Posterior vena cava (tissue), 2 donors: ENCODE measurements around the gene CLIC2. TPM values are rescaled to one million over a fixed set of nuclear protein-coding genes. Genes with fewer than 3 reads are reported as not detected.
"Not testable (repeated sequence)": the region's sequence is repeated elsewhere in the genome, so short reads cannot be mapped to it uniquely, and the experiment has no call there.

Experiments
- DNase-seq: peaks from one replicate; pipeline ENCODE4 v3.0.0-alpha.2; 2020; ENCODE audit warnings: low spot score
- intact Hi-C, 2 donors: fragments of 100-400 bp; cut with DNase I; formaldehyde crosslinking; loops; one replicate each; pipeline versions ENCODE4 v1.14.1 to v1.14.2; 2022 to 2023
- long read RNA-seq, 2 donors: library from polyadenylated mRNA; unstranded; transcript quantifications; one replicate each; pipeline ENCODE4 v2.0.0, GENCODE V29; 2020 to 2021
- total RNA-seq, 2 donors: library from RNA; stranded (reverse); fragmentation: NEBNext Ultra II Directional; extraction: Animal tissue kit (Norgen Biotek cat#: 25700); gene quantifications; one replicate each; pipeline ENCODE4 v1.2.1, GENCODE V29; 2021
- donor health status: DM: yes; HTN: yes; CAD: no.
- donor health status: DM: yes; HTN: yes; CAD: no.

Gene CLIC2
- 10 to 100 TPM; 16.2 to 25.3 TPM for total RNA-seq
- long read RNA-seq, donor 1, partial matches to known transcripts: 2 of 5 reads
- long read RNA-seq, donor 1, other reads (novel, unspliced or antisense): 1 of 5 reads
- long read RNA-seq, donor 2, transcript CLIC2-202 (6 exons, 2,655 nt): major isoform, 12 of 16 reads
- long read RNA-seq, donor 2, partial matches to known transcripts: 1 of 16 reads
- long read RNA-seq, donor 2, other reads (novel, unspliced or antisense): 3 of 16 reads

DNA sequence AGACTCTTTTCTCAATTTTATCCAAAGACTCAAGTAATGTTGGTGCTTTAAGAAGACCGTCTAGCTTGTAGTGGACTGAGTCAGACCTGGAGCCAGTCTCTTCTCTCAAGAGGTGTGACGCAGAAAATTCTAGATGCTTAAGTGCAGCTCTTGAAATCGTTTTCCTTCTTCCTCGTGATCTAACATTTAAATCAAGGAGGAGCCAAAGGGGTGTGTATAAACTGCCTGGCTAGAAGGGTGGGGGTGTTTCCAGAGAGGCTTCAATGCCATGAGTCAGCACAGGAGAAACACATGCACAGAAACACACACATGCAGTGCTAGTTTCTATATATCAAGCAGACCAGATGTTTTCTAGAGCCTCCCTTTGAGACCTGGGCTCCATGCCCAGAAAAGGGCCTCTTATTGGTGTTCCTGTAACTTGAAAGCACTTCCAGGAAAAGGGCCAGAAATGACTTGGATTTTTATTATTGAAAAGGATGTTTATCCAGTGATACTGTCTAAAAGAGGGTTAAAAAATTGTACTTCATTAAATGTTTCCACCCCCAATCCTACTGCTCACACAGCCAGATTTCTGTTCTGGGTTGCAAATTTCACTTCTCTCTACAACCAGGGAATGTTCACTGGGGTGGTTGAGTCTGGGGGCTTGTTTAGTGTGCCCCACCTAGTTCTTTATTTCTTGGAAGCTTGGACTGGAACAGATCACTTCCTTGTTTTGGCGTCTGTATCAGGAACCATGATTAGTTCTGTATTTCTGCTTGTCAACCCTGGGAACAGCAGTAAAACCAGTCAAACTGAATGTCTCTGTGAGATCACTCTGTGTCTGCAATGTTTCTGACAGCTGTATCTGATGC is at the start of gene CLIC2:
CLIC2 (minus strand) TSS at position 129 of the 851 bp plus-strand sequence. CDS start 187 bp downstream, outside the sequence.
- no peak for DNase-seq
- intact Hi-C loops: no loop called here

DNA sequence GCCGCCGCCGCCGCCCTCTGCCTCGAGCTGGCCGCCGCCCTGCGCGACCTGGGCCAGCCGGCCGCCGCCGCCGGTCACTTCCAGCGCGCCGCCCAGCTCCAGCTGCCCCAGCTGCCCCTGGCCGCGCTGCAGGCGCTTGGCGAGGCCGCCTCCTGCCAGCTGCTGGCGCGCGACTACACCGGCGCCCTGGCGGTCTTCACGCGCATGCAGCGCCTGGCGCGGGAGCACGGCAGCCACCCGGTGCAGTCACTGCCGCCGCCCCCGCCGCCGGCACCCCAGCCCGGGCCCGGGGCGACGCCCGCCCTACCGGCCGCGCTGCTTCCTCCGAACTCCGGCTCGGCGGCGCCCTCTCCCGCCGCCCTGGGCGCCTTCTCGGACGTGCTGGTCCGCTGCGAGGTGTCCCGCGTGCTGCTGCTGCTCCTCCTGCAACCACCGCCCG is 48.1 kb upstream of the CLIC2 start:
- DNase-seq, intact Hi-C loops: not testable (repeated sequence)

DNA sequence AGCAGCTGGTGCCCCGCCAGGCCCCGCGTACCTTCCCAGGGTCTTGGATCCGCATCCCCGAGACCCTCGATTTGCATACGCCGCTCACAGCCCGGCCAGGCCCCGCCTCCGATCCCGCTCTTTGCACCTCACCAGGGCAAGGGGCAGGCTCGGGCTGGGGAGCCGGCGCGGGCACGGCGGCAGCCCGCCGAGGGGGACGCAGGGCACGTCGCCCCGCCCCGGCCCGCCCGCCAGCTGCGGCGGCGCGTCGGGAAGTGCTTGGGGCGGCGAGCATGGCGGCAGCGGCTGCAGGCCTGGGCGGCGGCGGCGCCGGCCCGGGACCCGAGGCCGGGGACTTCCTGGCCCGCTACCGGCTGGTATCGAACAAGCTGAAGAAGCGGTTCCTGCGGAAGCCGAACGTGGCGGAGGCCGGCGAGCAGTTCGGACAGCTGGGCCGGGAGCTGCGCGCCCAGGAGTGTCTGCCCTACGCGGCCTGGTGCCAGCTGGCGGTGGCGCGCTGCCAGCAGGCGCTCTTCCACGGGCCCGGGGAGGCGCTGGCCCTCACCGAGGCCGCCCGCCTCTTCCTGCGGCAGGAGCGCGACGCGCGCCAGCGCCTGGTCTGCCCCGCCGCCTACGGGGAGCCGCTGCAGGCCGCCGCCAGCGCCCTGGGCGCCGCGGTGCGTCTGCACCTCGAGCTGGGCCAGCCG is 47.6 kb upstream of the CLIC2 start, which contains the start of gene F8A2:
F8A2 (plus strand) TSS at position 253 of the 686 bp plus-strand sequence; CDS start at position 273, 20 bp downstream.
- intact Hi-C loops, DNase-seq: not testable (repeated sequence)

DNA sequence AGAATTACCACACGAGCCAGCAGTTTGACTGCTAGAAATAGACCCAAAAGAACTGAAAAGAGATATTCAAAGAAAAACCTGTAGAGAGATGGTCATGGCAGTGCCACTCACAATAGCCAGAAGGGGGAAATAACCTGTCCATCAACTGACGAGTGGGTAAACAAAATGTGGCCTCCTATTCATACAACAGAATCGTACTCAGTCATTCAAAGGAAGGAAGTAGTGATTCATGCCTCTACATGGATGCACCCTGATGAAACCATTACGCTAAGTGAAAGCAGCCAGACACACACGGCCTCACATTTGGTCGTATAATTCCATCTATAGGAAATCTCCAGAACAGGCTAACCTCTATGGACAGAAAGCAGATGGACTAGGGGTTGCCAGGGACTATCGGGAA is 45.4 kb upstream of the CLIC2 start:
- intact Hi-C loops, DNase-seq: not testable (repeated sequence)

DNA sequence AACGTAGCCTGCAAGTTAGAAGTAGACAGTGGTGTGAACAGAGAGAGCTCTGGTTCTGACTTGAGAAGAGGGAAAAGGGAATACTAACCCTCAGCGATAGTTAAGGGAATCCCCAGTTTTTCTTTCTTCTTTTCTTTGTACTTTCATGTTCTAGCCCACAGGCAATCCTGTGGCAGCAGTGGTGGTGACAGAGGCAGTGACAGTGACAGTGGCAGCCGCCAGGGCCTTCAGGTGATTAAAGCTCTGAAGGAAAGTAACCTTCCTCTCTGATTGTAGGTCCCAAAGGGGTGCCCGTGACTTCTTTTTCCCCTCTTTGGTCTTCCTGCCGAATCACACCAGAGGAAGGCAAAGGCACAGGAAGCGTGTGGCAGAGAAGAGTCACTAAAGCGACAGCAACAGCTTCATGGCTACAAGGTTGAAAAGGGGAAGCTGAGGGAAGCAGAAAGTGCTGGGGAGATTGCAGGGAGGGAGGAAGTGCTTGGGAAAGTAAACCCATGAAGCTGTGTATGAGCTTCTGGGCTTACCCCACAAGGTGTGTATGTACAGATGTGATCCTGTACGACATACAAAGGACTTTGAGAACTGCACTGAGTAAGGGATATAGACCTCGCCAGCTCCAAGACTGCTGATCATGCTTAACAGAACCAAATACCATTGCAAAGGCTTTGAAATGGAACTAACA is 39.5 kb upstream of the CLIC2 start:
- DNase-seq, intact Hi-C loops: not testable (repeated sequence)

DNA sequence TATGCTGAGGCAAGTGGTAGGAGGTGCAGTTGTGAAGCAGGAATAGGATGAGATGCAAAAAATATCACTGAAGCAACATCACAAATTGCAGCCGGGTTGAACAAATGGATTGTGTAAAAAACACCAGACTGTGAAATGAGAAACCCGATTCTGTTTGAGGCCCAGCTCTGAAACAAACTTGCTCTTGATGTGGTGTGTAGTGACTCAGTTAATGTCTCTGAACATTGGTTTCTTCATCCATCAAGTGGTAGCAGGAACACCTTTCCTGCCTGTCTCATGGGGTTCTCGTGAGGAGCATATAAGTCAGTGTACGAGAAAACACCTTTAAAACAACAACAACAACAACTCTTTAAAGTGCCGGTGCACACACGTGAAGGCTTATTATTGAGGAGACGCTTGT is 29.3 kb upstream of the CLIC2 start:
- intact Hi-C loops: not testable (repeated sequence)

DNA sequence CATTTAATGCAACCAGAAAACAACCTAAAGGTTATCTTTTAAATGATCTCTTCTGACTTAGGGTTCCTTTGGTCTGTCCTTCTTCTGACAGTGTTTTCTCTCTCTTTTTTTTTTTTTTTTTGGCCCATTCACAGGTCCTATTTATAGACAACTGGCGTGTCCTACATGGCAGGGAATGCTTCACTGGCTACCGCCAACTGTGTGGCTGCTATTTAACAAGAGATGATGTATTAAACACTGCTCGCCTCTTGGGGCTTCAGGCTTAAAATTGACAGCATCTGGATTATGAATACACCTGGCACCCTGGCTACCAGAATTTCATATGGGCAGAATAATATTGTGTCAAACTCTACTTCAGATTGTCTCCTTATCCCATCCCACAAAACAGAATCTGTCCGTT is 15.0 kb upstream of the CLIC2 start:
- DNase-seq, intact Hi-C loops: not testable (repeated sequence)

More for the DNA sequence above, 29.3 kb upstream of the CLIC2 start:
- not testable (repeated sequence) for DNase-seq

DNA sequence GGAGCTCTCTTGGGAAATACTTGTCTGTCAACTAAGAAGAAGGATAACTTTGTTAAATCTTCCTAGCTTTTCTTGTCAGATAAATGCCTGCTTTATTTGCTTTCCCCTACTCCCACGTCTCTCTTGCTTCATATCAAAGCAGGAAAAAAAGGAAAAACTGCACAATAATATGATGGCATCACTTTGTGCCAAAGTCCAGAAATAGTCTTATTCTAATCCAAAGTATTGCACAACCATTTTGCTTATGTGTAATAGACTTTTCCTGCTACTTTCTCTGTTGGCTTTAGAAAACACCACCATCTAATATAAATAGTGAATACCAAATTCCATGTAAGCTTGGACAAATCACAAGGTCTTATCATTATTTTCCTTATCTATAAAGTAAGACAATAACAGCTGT is 11.3 kb upstream of the CLIC2 start:
- DNase-seq, intact Hi-C loops: not testable (repeated sequence)

DNA sequence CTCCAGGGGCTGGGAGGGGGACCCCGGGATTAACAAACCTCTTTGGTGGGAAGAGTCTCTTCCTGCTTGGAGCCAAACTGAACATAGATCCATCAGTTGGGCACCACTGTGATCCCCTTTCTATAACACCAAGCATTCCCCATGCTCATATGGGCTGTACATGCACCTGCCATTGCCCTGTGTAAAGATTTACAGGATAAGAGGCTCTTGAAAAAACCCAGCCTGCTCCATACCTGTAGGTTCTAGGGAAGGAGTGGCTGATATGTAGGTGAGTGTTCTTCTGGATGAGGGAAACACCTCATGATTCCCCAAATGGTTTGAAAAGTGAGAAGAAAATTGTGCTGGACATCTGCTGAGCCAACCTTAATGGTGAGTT is 911 bp upstream of the CLIC2 start:
- DNase-seq, intact Hi-C loops: not testable (repeated sequence)

DNA sequence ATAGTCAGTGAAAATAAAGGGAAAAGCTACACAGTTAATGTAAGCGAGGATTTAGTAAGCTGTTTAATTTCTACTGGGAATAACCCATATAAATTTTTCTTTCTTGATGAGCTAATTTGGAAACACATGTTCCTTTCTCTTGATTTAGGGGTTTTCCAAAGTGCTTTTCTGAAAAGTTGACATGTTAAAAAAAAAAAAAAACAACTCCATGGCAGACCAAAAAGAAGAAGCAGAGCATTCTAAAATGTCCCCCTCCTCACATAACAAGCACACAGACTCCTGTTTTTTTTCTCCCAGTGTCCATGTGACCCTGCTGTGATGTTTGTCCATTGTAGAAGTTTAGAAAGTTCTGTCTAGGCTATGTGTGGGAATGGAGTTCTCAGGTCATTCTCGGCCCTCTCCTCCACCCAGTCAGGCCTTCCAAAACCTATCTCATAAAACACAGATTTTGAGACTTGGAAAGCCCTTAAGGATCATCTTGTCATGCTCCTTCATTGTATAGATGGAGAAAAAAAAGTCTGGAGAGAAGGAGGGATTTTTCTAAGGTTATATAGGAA is 792 bp downstream of the CLIC2 start:
- intact Hi-C loops: no loop called here
- DNase-seq: no peak

DNA sequence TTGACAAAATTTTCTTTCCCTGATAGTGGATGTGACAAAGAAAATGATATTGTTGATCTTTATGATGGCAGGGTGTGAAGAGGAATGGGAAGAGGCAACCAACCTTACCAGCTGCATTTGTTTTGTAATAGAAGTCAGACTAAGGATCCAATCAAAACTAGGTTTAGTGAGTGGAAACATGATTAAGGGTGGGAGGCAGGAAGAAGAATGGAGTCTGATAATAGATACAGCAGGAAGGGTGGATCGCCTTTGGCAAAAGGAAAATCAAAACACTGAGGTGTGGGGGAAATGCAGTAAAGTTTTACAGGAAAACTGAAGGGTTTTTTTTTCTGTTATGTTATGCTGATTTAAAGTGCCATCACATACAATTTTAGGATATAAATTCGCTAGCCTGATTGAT is 3.4 kb downstream of the CLIC2 start:
- intact Hi-C loops: no loop called here
- no peak for DNase-seq

DNA sequence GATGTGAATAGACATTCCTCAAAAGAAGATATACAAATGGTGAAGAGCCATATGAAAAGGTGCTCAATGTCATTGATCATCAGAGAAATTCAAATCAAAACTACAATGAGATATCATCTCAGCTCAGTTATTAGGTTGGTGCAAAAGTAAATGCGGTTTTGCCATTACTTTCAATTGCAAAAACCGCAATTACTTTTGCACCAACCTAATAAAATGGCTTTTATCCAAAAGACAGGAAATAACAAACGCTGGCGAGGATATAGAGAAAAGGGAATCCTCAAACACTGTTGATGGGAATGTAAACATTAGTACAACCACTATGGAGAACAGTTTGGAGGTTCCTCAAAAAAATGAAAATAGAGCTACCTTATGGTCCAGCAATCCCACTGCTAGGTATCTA is 5.1 kb downstream of the CLIC2 start:
- DNase-seq: no peak
- intact Hi-C loops: no loop called here

DNA sequence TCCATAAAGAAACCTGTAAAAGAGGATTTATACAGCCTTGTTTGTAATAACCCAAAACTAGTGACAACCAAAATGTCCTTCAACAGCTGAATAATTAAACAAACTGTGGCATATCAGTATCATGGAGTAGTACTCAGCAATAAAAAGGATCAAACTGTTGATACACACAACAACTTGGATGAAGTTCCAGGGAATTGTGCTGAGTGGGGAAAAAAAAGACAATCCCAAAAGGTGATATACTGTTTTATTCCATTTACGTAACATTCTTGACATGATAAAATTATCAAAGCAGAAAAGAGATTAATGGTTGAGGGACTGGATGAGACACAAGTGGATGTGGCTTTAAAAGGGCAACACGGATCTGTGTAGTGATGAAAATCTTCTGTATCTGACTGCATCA is 7.8 kb downstream of the CLIC2 start:
- intact Hi-C loops: no loop called here
- no peak for DNase-seq

DNA sequence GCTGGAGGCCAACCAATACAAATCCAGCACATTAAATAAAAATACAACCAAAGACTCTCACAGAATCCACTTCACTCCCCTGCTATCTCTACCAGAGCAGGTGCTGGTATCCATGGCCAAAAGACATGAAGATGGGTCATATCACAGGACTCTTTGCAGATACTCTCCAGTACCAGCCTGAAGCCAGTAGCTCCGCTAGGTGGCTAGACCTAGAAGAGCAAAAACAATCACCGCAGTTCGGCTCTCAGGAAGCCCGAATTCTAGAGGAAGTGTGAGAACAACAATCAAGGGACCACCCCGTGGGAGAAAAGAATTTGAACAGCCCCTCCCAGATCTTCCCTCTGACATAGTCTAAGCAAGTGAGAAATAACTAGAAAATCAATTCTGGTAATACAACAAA is 20.2 kb downstream of the CLIC2 start:
- intact Hi-C loops: no loop called here
- no peak for DNase-seq

DNA sequence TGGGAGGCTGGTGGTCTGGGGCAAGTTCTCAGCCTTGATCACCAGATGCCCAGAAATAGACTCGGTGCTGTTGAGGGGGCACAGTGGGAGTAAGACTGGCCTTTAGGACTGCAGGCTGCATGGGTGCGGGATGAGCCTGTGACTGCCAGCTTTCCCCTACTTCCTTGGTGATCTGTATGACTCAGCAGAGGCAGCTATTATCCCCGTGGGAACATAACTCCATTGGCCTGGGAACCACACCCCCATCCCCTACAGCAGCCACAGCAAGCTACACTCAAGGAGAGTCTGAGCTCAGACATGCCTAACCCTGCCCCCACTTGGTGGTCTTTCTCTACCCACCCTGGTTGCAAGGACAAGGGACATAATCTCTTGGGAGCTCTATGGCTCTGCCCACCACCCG is 20.6 kb downstream of the CLIC2 start:
- intact Hi-C loops: no loop called here
- no peak for DNase-seq

DNA sequence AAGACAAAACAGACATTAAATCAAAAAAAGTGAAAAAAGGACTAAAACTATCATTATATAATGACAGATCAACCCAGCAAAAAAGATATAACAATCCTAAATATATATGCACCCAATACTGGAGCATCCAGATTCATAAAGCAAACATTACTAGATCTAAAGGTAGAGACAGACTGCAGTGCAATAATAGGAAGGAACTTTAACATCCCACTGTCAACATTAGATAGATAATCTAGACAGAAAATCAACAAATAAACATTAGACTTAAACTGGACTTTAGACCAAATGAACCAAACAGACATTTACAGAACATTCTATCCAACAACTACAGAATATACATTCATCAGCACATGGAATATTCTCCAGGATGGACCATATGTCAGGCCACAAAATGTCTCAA is 40.6 kb downstream of the CLIC2 start:
- intact Hi-C loops: no loop called here
- no peak for DNase-seq

DNA sequence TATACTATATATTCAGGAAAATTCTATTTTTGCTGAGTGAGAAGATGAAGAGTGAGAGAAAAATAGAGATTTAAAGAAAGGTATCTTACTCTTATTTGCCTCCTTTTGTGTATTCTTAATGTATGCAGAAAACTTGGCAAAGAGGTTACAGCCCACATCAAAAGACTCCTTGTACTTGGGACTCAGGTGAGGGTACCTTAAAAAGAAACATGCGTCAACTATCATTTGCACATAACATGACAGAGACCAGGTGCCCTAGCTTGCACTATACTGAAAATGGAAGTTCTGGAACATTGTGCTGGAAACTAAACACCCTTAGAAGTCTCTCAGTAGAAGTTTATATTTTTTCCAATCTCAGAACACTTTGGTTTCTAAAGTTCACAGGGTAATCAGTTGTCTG is 54.5 kb downstream of the CLIC2 start:
- intact Hi-C loops: no loop called here
- no peak for DNase-seq

DNA sequence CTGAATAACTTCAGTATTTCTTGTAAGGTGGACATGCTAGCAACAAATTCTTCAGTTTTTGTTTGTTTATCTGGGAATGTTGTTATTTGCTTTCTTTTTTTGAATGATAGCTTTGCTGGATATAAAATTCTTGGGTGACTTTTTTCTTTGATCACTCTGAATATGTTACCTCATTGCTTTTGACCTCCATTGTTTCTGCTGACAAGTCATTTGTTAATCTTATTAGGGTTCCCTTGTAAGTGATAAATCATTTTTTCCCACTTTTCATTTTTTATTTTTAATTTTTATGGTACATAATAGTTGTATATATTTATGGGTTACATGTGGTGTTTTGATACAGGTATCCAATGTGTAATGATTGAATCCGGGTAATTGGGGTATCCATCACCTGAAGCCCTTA is 63.4 kb downstream of the CLIC2 start:
- no peak for DNase-seq
- intact Hi-C loops: no loop called here

DNA sequence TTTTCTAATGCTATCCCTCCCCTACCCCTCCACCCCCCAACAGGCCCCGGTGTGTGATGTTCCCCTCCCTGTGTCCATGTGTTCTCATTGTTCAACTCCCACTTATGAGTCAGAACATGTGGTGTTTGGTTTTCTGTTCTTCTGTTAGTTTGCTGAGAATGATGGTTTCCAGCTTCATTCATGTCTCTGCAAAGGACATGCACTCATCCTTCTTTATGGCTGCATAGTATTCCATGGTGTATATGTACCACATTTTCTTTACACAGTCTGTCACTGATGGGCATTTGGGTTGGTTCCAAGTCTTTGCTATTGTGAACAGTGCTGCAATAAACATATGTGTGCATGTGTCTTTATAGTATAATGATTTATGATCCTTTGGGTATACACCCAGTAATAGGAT is 66.4 kb downstream of the CLIC2 start:
- DNase-seq, intact Hi-C loops: not testable (repeated sequence)
